Neuronal stem cell (in vitro differentiated cells): ENCODE results near the gene SEC24D.

Source experiments
- DNase-seq: peaks from one replicate; pipeline ENCODE4 v3.0.0-alpha.2; 2013; ENCODE audit warnings: low spot score
- H2AFZ ChIP-seq: one replicate; pipeline ENCODE4 v1.6.1; 2013; ENCODE audit warnings: mild to moderate bottlenecking, low read length, inconsistent platforms
- H2AK5ac ChIP-seq: 2 replicates; pipeline ENCODE4 v1.6.1; 2013; ENCODE audit warnings: low read depth, mild to moderate bottlenecking, inconsistent platforms, low read length, moderate library complexity, mixed read lengths
- H2BK120ac ChIP-seq: 2 replicates; pipeline ENCODE4 v1.6.1; 2013; ENCODE audit warnings: low read depth, mild to moderate bottlenecking, inconsistent platforms, low read length, moderate library complexity, mixed read lengths
- H2BK12ac ChIP-seq: one replicate; pipeline ENCODE4 v1.6.1; 2013; ENCODE audit warnings: low read length, inconsistent platforms
- H2BK15ac ChIP-seq: 2 replicates; pipeline ENCODE4 v1.6.1; 2013; ENCODE audit warnings: mild to moderate bottlenecking, low read length, inconsistent platforms, mixed read lengths
- H2BK5ac ChIP-seq: one replicate; pipeline ENCODE4 v1.6.1; 2013; ENCODE audit warnings: inconsistent platforms, mild to moderate bottlenecking, low read length, moderate library complexity
- H3K14ac ChIP-seq: one replicate; pipeline ENCODE4 v1.6.1; 2013; ENCODE audit warnings: low read length, inconsistent platforms
- H3K18ac ChIP-seq: 2 replicates; pipeline ENCODE4 v1.6.1; 2013; ENCODE audit warnings: low read length, inconsistent platforms
- H3K23ac ChIP-seq: 2 replicates; pipeline ENCODE4 v1.6.1; 2013; ENCODE audit warnings: low read depth, mild to moderate bottlenecking, mixed read lengths, low read length, inconsistent platforms; ENCODE audit not compliant: poor library complexity
- H3K27ac ChIP-seq: replicated peaks from 3 replicates; pipeline ENCODE4 v1.5.1; 2013; ENCODE audit warnings: low read length, inconsistent platforms
- H3K27me3 ChIP-seq, 3 experiments: 2 replicates each; pipeline ENCODE4 v1.6.1; 2013; ENCODE audit warnings: low read length in 3 of 3, mild to moderate bottlenecking in 2 of 3, inconsistent platforms in 1 of 3, low read depth in 1 of 3, mixed read lengths in 1 of 3, moderate library complexity in 1 of 3; ENCODE audit not compliant: control insufficient read depth in 3 of 3, insufficient read depth in 3 of 3
- H3K36me3 ChIP-seq, 2 donors: replicated peaks in 1 of 2; 2 replicates each; pipeline ENCODE4 v1.6.1; 2013; ENCODE audit warnings: low read length in 2 of 2; ENCODE audit not compliant: control insufficient read depth in 2 of 2, insufficient read depth in 2 of 2
- H3K4ac ChIP-seq: 2 replicates; pipeline ENCODE4 v1.6.1; 2013; ENCODE audit warnings: inconsistent platforms, mild to moderate bottlenecking, low read length, moderate library complexity
- H3K4me1 ChIP-seq, 2 donors: 1 replicate in 1 of 2; 2 replicates in 1 of 2; pipeline ENCODE4 v1.6.1; 2013; ENCODE audit warnings: low read length in 2 of 2, low read depth in 1 of 2; ENCODE audit not compliant: control insufficient read depth in 2 of 2, insufficient read depth in 1 of 2
- H3K4me2 ChIP-seq: one replicate; pipeline ENCODE4 v1.6.1; 2013; ENCODE audit warnings: mild to moderate bottlenecking, low read length, inconsistent platforms; ENCODE audit not compliant: insufficient read depth, poor library complexity, severe bottlenecking
- H3K4me3 ChIP-seq, 2 donors: 2 replicates each; pipeline ENCODE4 v1.5.1; 2013; ENCODE audit warnings: low read length in 2 of 2, mild to moderate bottlenecking in 2 of 2, inconsistent platforms in 1 of 2, moderate library complexity in 1 of 2
- H3K79me1 ChIP-seq: one replicate; pipeline ENCODE4 v1.6.1; 2013; ENCODE audit warnings: low read depth, mild to moderate bottlenecking, inconsistent platforms, low read length, moderate library complexity
- H3K9ac ChIP-seq: one replicate; pipeline ENCODE4 v1.6.1; 2013; ENCODE audit warnings: mild to moderate bottlenecking, low read depth, low read length, inconsistent platforms; ENCODE audit not compliant: poor library complexity
- H3K9me3 ChIP-seq, 2 donors: replicated peaks in 1 of 2; 2 replicates each; pipeline versions ENCODE3 to v1.6.1; 2013; ENCODE audit warnings: low read length in 2 of 2, mild to moderate bottlenecking in 2 of 2, inconsistent platforms in 1 of 2, low read depth in 1 of 2, mixed read lengths in 1 of 2, moderate library complexity in 1 of 2; ENCODE audit not compliant: control insufficient read depth in 2 of 2, insufficient read depth in 1 of 2
- H4K8ac ChIP-seq: one replicate; pipeline ENCODE4 v1.6.1; 2013; ENCODE audit warnings: low read depth, mild to moderate bottlenecking, inconsistent platforms, low read length, moderate library complexity
- H4K91ac ChIP-seq: one replicate; pipeline ENCODE4 v1.6.1; 2013; ENCODE audit warnings: low read length, low read depth, mild to moderate bottlenecking, inconsistent platforms; ENCODE audit not compliant: poor library complexity
- WGBS, 2 donors: extraction: QIAGEN DNeasy Blood & Tissue Kit; methylation state at CpG; one replicate each; pipeline ENCODE4 v1.1.7; 2013; ENCODE audit warnings: missing lambda C conversion rate in 2 of 2, mixed read lengths in 1 of 2; ENCODE audit not compliant: insufficient read length in 2 of 2, insufficient replicate concordance in 1 of 2; ENCODE audit errors: extremely low coverage in 2 of 2; 5-methylcytosine and 5-hydroxymethylcytosine counted together

The SEC24D gene

GRCh38 chr4:118833192-118833820, 2.6 kb downstream of the SEC24D start:
- peaks cover 7 to 19% of the 10 kb centered on the region in 2 donors for H3K36me3 ChIP-seq
- WGBS, 2 donors, result no CpG with 5 or more reads among the region's 5 CpGs
- no peak overlapping the region for H3K4me2 ChIP-seq
- H2BK5ac ChIP-seq, result no peak overlapping the region
- H3K27me3 ChIP-seq, result no peaks in the 10 kb centered on the region
- no peak overlapping the region for H3K27ac ChIP-seq
- H3K4me3 ChIP-seq, result no peak overlapping the region
- no peaks in the 10 kb centered on the region for H3K79me1 ChIP-seq
- no peak overlapping the region for H4K8ac ChIP-seq
- H3K9me3 ChIP-seq, result no peaks in the 10 kb centered on the region
- H2BK120ac ChIP-seq, result no peak overlapping the region
- H3K9ac ChIP-seq, result no peak overlapping the region
- peaks cover 0 to 1% of the 10 kb centered on the region in 2 donors for H3K4me1 ChIP-seq
- H2BK15ac ChIP-seq, result no peak overlapping the region
- H2BK12ac ChIP-seq, result no peak overlapping the region
- no peak overlapping the region for H3K14ac ChIP-seq
- no peak for DNase-seq
- H3K23ac ChIP-seq, result no peak overlapping the region
- no peak overlapping the region for H3K4ac ChIP-seq
- H3K18ac ChIP-seq, result no peak overlapping the region
- no peak overlapping the region for H2AK5ac ChIP-seq
- H4K91ac ChIP-seq, result no peak overlapping the region
- H2AFZ ChIP-seq, result no peak overlapping the region

- Histone ChIP-seq H3K79me1 (no peaks in the 10 kb centered on the region), H3K4me3 (no peak overlapping the region), H2AK5ac (no peak overlapping the region), H3K27me3 (no peaks in the 10 kb centered on the region), H2BK15ac (no peak overlapping the region), H2BK120ac (no peak overlapping the region), H4K91ac (no peak overlapping the region), H4K8ac (no peak overlapping the region), H3K9me3 (no peaks in the 10 kb centered on the region), H2AFZ (no peak overlapping the region), H3K18ac (no peak overlapping the region), H3K4me1 (no peaks in the 10 kb centered on the region), H2BK12ac (no peak overlapping the region), H3K4ac (no peak overlapping the region), H3K14ac (no peak overlapping the region), H3K36me3 (peaks cover 7 to 23% of the 10 kb centered on the region in 2 donors), H3K23ac (no peak overlapping the region), H3K4me2 (no peak overlapping the region), H3K9ac (no peak overlapping the region), H2BK5ac (no peak overlapping the region), H3K27ac (no peak overlapping the region)
- no CpG with 5 or more reads among the region's 2 CpGs for WGBS, 2 donors
- no peak for DNase-seq
Observed at GRCh38 chr4:118829107-118829506, 6.8 kb downstream of the SEC24D start.

GRCh38 chr4:118826723-118827444, 9.0 kb downstream of the SEC24D start:
- no peaks in the 10 kb centered on the region for H3K27me3 ChIP-seq
- no peak overlapping the region for H3K4me3 ChIP-seq
- H3K18ac ChIP-seq, result no peak overlapping the region
- H2BK15ac ChIP-seq, result no peak overlapping the region
- H2BK12ac ChIP-seq, result no peak overlapping the region
- no peaks in the 10 kb centered on the region for H3K79me1 ChIP-seq
- H2AK5ac ChIP-seq, result no peak overlapping the region
- DNase-seq, result no peak
- no peak overlapping the region for H3K27ac ChIP-seq
- no peak overlapping the region for H3K23ac ChIP-seq
- no peak overlapping the region for H4K91ac ChIP-seq
- H4K8ac ChIP-seq, result no peak overlapping the region
- H3K9ac ChIP-seq, result no peak overlapping the region
- no peak overlapping the region for H2AFZ ChIP-seq
- WGBS, 2 donors, result no CpG with 5 or more reads among the region's 2 CpGs
- H3K4me2 ChIP-seq, result no peak overlapping the region
- H3K4me1 ChIP-seq, result no peaks in the 10 kb centered on the region
- no peak overlapping the region for H3K4ac ChIP-seq
- peaks cover 6 to 18% of the 10 kb centered on the region in 2 donors for H3K36me3 ChIP-seq
- no peaks in the 10 kb centered on the region for H3K9me3 ChIP-seq
- no peak overlapping the region for H3K14ac ChIP-seq
- H2BK5ac ChIP-seq, result no peak overlapping the region
- no peak overlapping the region for H2BK120ac ChIP-seq

- H3K9me3 ChIP-seq, result no peaks in the 10 kb centered on the region
- no peak overlapping the region for H2BK12ac ChIP-seq
- H3K4me1 ChIP-seq, result no peaks in the 10 kb centered on the region
- H3K36me3 ChIP-seq, result peaks cover 6 to 13% of the 10 kb centered on the region in 2 donors
- WGBS, 2 donors, result no CpG with 5 or more reads among the region's 3 CpGs
- no peak overlapping the region for H3K4ac ChIP-seq
- no peak overlapping the region for H2BK5ac ChIP-seq
- H4K8ac ChIP-seq, result no peak overlapping the region
- no peak overlapping the region for H3K4me2 ChIP-seq
- no peak overlapping the region for H3K23ac ChIP-seq
- DNase-seq, result no peak
- H3K14ac ChIP-seq, result no peak overlapping the region
- H3K4me3 ChIP-seq, result no peak overlapping the region
- no peak overlapping the region for H3K27ac ChIP-seq
- no peak overlapping the region for H3K18ac ChIP-seq
- H2AFZ ChIP-seq, result no peak overlapping the region
- H2BK15ac ChIP-seq, result no peak overlapping the region
- H3K79me1 ChIP-seq, result no peaks in the 10 kb centered on the region
- no peaks in the 10 kb centered on the region for H3K27me3 ChIP-seq
- H4K91ac ChIP-seq, result no peak overlapping the region
- H2BK120ac ChIP-seq, result no peak overlapping the region
- no peak overlapping the region for H3K9ac ChIP-seq
- no peak overlapping the region for H2AK5ac ChIP-seq
Observed at GRCh38 chr4:118825799-118826198, 10.1 kb downstream of the SEC24D start.
